Activated naive CD8-positive, alpha-beta T cell treated with anti-CD3 and anti-CD28 coated beads, Interleukin-2, amount 50 U/mL, for 16 hours (primary cell): ENCODE data around the gene TRIB2.

Source experiments
- DNase-seq: peaks from one replicate; pipeline ENCODE4 v3.0.0-alpha.2; 2020; ENCODE audit warnings: low read depth, low spot score

Gene TRIB2

DNA sequence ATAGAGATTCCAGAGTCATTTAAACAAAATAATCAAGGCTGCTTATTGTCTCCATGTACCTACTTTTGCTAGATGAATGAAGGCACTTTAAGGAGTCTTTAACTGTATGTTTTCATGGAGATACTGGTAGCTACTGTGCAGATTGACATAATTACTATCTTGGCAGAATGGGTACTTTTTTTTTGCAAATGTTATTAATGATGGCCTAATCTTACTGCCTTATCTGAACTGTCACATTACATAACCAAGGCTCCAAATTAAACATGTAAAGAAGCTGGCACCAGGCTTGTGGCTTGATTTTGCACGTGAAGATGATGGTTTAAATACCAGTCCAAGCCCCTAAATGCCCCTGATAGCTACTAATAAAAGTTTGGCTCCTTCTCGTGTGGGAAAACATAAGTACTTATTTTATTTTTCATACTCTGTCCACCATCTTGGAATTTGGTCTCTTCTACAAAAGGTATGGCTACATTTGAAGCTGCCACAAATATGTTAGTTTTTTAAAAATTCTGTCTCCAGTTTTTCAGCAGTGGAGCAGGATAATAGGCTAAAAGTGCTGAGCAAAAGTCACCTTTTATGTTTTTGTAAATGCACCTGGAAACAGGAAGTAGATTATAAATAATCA, 4.1 kb downstream of the TRIB2 start:
- no peak for DNase-seq

GRCh38 chr2:12721566-12722446, 5.1 kb downstream of the TRIB2 start:
- no peak for DNase-seq

DNA sequence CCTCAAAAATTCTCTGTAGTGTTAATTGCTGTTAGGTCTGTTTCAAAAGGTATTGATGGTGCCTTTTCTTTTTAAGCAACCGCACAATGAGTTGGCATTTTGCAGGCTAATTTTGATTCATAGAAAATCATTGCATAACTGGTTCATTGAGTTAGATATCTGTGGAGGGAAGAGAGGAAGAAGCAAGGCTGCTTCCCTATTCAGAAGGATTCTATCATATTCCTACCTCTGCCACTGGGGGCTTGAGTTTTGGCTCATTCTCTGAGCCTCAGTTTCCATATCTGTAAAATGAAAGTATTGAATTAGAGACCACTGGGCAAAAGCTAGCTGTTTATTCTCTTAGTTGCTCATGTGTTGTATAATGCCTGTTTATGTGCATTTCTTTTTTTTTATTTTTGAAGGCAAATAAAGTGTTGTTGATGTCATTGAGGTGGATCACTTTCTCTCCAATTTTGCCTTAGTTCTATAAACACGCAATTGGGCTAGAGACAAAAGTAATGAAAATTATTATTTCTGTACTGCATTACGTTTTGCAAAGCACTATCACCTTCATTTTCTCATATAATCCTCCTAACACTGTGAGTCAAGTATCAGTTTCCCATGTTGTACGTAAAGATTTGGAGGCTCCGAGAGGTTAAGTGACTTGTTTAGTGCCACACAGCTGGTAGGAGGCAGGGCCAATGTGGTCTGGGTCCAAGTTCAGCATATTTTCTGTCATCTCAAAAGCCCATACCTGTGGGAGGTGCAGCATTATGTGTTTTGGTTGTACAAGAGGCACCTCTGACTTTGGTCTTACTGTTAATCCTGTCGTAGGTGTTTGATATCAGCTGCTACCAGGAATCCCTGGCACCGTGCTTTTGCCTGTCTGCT, 5.9 kb downstream of the TRIB2 start:
- no peak for DNase-seq

- DNase-seq = no peak
These were observed 7.2 kb downstream of the TRIB2 start for GRCh38 chr2:12723736-12724463.

DNA sequence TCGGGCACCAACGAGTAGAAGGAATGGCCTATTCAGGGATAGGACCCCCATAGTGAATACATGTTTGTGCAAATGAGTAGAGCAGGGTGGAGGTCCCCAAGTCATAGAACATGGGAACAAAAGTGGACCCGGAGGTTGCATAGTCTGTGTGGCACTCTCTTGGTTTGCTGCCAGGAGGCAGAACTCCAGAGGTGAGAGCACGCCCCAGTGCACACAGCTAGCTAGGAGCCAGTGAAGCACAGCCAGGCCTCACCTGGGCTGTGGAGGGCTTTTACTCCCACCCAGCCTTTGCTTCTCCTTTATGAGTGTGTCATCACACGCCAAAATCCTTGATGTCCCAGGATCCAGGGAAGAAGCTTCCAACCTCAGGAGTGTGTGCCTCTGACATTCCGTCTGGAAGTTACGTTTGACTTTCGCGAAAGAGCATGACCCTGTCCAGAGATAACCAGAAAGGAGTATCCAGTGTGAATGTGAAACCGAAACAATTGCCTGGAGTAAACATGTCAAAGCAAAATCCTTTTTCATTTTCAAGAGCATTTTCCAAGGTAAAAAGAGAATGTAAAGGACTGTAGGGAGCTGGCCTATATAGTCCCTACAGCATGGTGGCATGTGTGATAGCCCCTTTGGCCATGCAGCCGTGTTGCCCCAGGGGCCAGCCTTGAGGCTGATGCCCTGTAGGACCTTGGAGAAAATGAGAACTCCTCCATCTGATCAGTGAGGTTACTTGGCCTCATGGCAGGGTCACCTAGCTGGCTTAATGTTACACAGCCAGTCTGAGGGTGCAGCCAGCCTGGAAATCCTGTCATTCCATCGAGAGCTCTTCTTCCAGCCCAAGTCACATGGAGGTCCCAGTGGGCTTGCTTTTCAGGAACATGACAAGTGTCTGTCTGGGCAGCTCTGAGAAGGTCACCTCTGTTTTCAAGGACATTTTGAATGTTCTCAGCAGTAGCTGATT, 8.8 kb downstream of the TRIB2 start:
- DNase-seq = no peak

DNA sequence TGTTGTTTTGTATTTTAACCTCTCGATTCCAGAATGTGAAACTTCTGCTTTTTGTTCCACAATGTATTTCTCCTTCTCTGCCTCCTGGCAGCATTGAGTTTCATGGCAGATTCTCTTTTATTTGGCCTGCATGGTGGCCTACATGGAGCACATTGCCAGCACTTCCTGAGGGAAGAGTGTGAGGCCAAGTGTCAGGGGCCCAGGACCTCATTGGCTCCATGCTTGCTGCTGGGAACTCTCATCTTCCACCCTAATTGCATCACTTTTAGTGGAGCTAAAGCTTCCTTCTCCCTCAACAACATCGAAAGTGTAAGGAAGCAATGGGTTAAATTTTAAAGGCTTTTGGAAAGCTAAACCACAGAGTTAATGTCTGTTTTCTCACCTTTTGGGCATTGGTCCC, 9.5 kb downstream of the TRIB2 start:
- DNase-seq = no peak

DNA sequence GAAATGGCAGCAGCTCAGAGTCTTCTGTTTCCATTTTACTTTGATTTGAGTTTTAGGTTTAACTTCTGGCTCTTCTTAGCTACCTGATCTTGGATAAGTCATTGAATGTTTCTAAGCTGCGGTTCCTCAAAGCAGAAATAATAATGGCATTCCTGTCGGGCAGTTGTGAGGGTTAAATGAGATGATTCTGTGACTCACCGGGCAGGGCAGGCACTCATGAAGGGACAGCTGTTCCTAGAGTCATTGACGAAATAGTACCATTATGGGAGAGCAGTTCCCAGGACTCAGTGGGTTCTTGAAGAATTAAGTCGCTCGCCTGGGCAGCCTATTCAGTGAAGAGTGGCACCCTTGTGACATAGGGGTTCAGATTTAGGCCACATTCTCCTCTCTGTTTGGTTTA, 10.3 kb downstream of the TRIB2 start:
- no peak for DNase-seq

DNA sequence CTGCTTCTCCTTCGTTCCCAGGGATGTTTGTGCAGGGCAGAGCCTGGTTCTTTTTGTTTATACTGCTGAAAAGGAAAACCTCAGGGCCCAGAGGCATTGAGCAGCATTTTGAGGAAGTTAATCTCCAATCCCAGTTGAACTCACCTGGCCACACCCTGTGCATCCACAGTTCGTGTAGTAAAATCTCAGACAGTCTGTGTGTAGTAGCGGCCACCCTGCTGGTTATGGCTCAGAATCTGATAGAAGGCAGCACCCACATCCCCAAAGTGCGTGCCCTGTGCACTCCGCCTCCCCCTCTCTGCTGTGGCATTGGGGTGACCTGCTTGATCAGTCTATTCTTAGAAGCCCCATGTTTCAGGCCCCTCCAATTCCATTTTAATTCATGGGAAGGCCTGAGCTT, 10.9 kb downstream of the TRIB2 start:
- no peak for DNase-seq

DNA sequence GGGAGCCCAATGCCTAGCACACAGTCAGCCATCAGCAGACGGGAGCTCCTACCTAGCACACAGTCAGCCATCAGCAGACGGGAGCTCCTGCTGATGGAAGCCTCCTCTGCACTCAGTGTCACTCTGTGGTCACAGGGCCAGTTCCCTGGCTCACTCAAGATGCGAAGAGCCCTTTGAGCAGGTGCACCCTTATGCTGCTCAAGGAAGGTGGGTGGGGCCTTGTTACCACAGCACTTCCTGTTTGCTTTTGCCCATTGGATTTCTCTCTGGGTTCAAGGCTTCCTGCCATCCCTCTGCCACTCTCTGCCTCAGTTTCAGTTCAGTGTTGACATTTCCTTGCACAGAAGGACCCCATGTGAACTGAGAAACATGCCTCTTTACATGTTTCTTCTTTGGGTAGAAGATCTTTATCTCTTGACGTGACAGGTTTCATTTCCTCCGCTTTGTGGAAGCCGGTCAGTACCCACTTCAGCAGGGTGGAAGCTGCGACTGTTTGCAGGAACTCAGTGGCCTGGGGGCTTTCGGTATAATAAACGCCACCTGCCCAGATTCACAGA, 11.6 kb downstream of the TRIB2 start:
- DNase-seq = no peak

DNA sequence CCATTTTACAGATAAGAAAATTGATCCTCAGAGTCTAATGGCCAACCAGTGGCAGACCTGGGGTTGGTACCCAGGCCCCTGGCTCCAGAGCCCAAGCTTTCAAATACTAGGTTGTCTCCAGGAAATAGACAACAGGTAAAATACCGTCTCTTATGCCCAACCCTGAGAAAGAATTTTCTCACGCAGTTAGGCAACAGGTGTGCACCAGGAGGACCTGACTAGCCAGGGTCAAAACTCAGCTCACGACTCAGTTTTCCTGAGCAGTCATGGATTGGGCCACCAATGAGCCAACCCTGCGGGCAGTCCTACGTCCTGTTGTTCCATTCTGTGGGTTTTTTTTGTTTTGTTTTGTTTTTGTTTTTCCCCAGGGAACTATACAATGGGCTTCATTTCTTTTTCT, 13.5 kb downstream of the TRIB2 start:
- no peak for DNase-seq

DNA sequence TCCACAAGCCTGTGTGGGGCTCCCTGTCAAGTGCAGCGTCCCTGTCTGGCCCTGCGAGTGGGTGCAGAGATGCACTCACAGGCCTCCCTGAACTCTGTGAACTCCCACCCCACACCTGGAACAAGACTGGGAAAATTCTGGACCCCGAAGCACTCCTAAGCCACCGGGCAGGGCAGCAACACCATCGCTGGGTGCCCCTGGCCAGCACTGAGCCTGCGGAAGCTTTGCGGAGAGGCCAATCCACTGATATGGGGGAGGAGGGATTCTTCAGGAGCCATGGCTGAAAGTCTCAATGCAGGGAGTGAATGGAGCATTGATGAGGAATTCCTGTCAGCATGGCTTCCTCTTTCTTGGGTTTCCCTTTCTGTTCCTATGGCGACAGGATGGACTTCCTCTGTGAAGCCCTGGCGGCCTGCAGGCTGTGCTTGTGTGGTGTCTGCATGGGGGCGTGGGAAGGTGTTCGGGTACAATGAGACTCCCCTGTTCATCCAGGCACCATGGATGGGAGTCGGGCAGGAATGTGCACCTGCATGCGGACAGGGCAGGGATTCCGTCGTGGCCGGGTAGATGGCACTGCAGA, 15.1 kb downstream of the TRIB2 start:
- DNase-seq = no peak

GRCh38 chr2:12732651-12733050, 15.9 kb downstream of the TRIB2 start:
- DNase-seq = no peak

DNA sequence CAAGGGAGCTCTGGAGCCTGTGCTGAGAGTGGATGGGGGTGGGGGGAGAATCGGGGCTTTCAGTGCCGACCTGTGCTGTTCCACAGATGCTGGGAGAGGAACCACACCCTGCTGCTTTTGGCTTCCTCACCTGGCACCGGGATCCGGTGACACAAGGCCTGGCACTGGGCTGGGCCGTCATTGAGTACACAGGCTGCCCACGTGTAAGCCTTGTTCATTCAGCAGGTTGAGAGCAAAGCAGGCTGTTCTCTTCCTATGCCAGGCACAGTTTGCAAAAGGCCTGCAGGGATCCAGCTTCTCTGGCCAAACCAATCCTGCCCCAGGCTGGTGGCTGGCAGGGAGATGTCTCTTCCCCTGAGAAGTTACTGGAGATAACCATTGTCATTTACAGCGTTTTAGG, 17.1 kb downstream of the TRIB2 start:
- DNase-seq = no peak

- DNase-seq = no peak
These were observed 18.3 kb downstream of the TRIB2 start for GRCh38 chr2:12734914-12735654.

DNA sequence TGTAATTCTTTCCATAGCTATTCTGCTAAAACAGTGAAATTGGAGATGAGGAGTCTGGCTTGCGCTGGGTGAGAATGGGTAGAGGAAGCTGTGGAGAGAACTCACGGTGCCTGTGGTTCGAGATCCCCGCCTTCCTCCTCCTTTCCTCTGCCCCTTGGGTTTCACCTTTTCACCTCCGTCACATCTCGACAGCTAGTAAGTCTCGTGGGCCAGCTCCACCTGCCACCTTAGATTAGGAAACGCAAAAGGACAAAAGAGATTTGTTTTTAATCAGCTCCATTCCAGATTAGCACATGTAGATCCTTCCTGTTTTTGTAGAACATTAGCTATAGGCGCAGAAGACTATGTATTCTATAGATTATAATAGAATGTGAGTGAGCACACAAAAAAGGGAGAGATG, 20.6 kb downstream of the TRIB2 start:
- no peak for DNase-seq

DNA sequence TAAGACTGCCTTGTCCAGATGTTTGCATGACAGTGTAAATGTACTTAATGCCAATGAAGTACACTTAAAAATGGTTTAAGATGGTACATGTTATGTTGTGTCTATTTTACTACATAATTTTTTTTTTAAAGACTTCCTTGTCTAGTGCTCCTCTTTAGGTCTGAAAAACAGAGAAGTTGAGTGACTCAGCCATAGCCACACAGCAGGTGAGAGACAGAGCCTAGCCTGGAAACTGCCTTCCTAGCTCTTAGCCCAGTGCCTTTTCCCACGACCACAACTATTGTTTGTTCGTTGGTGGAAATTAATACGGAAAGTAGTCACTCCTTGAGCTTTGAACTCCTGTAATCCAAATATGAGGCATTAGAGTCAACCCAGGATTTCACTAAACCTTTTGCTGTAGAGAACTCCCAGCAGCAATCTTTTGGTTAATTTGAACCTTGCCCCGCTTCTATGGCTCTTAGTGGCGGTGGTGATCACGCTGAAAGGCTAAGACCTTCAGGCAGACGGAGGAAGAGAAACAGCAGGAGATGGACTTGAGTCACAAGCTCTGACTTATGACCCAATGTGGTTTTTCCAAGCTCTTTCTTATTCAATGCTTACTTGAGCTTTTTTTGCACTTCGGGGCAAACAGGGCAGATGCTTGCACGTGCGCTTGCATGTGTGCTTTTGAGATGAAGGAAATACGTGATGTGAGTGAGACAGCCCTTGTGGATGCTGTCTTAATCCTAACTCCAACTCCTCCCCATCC, 21.2 kb downstream of the TRIB2 start:
- no peak for DNase-seq

GRCh38 chr2:12739721-12740254, 23.1 kb downstream of the TRIB2 start:
- no peak for DNase-seq

- no peak for DNase-seq
These were observed 24.6 kb downstream of the TRIB2 start for GRCh38 chr2:12741380-12741779.
